Loucy (cell line): ENCODE data around the gene BMAL1.

Source experiments
- EZH2phosphoT487 ChIP-seq: fragments of 200-600 bp; IDR thresholded peaks from 2 replicates; pipeline ENCODE4 v1.6.1; 2018; ENCODE audit warnings: antibody characterized with exemption, mild to moderate bottlenecking, moderate library complexity, borderline replicate concordance
- TF ChIP-seq, protein P1 (sequence below): fragments of 200-600 bp; sonication (generic); conservative IDR thresholded peaks from 2 replicates; pipeline ENCODE4 v1.5.1; 2014; ENCODE audit warnings: mild to moderate bottlenecking, antibody characterized with exemption, low read length

GRCh38 chr11:13301522-13301921, 23.9 kb downstream of the BMAL1 start:
- TF ChIP-seq EZH2phosphoT487, result no peak
- TF ChIP-seq, protein P1, sequence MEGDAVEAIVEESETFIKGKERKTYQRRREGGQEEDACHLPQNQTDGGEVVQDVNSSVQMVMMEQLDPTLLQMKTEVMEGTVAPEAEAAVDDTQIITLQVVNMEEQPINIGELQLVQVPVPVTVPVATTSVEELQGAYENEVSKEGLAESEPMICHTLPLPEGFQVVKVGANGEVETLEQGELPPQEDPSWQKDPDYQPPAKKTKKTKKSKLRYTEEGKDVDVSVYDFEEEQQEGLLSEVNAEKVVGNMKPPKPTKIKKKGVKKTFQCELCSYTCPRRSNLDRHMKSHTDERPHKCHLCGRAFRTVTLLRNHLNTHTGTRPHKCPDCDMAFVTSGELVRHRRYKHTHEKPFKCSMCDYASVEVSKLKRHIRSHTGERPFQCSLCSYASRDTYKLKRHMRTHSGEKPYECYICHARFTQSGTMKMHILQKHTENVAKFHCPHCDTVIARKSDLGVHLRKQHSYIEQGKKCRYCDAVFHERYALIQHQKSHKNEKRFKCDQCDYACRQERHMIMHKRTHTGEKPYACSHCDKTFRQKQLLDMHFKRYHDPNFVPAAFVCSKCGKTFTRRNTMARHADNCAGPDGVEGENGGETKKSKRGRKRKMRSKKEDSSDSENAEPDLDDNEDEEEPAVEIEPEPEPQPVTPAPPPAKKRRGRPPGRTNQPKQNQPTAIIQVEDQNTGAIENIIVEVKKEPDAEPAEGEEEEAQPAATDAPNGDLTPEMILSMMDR, result no peak
